GM19043 (cell line): ENCODE measurements around the gene TMSB10.
A peak's percentile ranks its signal among the peaks of the same experiment; 100 is the strongest.
"Not testable (repeated sequence)": the region's sequence is repeated elsewhere in the genome, so short reads cannot be mapped to it uniquely, and the experiment has no call there.

ENCODE experiments used
- ATAC-seq: cut with Tn5 transposase; IDR thresholded peaks from one replicate; pipeline ENCODE4 v1.9.1; 2021; ENCODE audit warnings: low read depth; ENCODE audit not compliant: unreplicated experiment

The TMSB10 gene

GRCh38 chr2:84900971-84901370 is 4.5 kb upstream of the TMSB10 start:
- ATAC-seq = no peak

GRCh38 chr2:84901593-84902120 is 3.8 kb upstream of the TMSB10 start:
- no peak for ATAC-seq

- ATAC-seq = no peak
These were observed 2.9 kb upstream of the TMSB10 start for GRCh38 chr2:84902526-84902925.

GRCh38 chr2:84904151-84904550 is 1.3 kb upstream of the TMSB10 start:
- no peak for ATAC-seq

GRCh38 chr2:84904717-84905174 is 710 bp upstream of the TMSB10 start:
- no peak for ATAC-seq

- peak; percentile 16 for ATAC-seq
These were observed 848 bp downstream of the TMSB10 start for GRCh38 chr2:84906108-84906899.

GRCh38 chr2:84906900-84907714 is 1.7 kb downstream of the TMSB10 start:
- ATAC-seq = peak; percentile 43

GRCh38 chr2:84908948-84909713 is 3.7 kb downstream of the TMSB10 start:
- no peak for ATAC-seq

GRCh38 chr2:84911135-84911678 is 5.8 kb downstream of the TMSB10 start:
- no peak for ATAC-seq

GRCh38 chr2:84912984-84913383 is 7.5 kb downstream of the TMSB10 start:
- no peak for ATAC-seq

GRCh38 chr2:84914334-84914733 is 8.9 kb downstream of the TMSB10 start:
- no peak for ATAC-seq

GRCh38 chr2:84915675-84916074 is 10.2 kb downstream of the TMSB10 start:
- not testable (repeated sequence) for ATAC-seq

GRCh38 chr2:84917821-84918220 is 12.4 kb downstream of the TMSB10 start:
- ATAC-seq = not testable (repeated sequence)

- no peak for ATAC-seq
These were observed 13.0 kb downstream of the TMSB10 start for GRCh38 chr2:84918430-84918829.

GRCh38 chr2:84919885-84920580 is 14.6 kb downstream of the TMSB10 start:
- ATAC-seq = peak; percentile 36

- ATAC-seq = no peak
These were observed 17.6 kb downstream of the TMSB10 start for GRCh38 chr2:84923009-84923408.

- ATAC-seq = peak; percentile 32
These were observed 19.0 kb downstream of the TMSB10 start for GRCh38 chr2:84924173-84925106.

- no peak for ATAC-seq
These were observed 19.9 kb downstream of the TMSB10 start for GRCh38 chr2:84925336-84925723.
